ENCODE measurements around the gene CD200.

Gene CD200

GRCh38 chr3:112327371-112327951, 5.5 kb upstream of the CD200 start:
- in situ Hi-C loops (cut with MboI; ENCODE audit: low sequenced_read_pairs): loop anchor here (10.0 kb wide), 1 partner anchor 197 kb away; no protein-coding TSS in a partner anchor

GRCh38 chr3:112331851-112332250, 1.1 kb upstream of the CD200 start:
- in situ Hi-C loops (cut with MboI; ENCODE audit: low sequenced_read_pairs): no loop called here

- in situ Hi-C loops (cut with MboI; ENCODE audit: low sequenced_read_pairs): no loop called here
Measured at GRCh38 chr3:112333381-112334317, 693 bp downstream of the CD200 start.

- in situ Hi-C loops (cut with MboI; ENCODE audit: low sequenced_read_pairs): no loop called here
Measured at GRCh38 chr3:112334691-112335433, 1.9 kb downstream of the CD200 start.

GRCh38 chr3:112335434-112335781, 2.5 kb downstream of the CD200 start:
- in situ Hi-C loops (cut with MboI; ENCODE audit: low sequenced_read_pairs): no loop called here

- in situ Hi-C loops (cut with MboI; ENCODE audit: low sequenced_read_pairs): no loop called here
Measured at GRCh38 chr3:112338021-112338726, 5.2 kb downstream of the CD200 start.

- in situ Hi-C loops (cut with MboI; ENCODE audit: low sequenced_read_pairs): no loop called here
Measured at GRCh38 chr3:112338727-112339056, 5.7 kb downstream of the CD200 start.

- in situ Hi-C loops (cut with MboI; ENCODE audit: low sequenced_read_pairs): no loop called here
Measured at GRCh38 chr3:112339134-112339533, 6.2 kb downstream of the CD200 start.

- in situ Hi-C loops (cut with MboI; ENCODE audit: low sequenced_read_pairs): no loop called here
Measured at GRCh38 chr3:112339609-112340008, 6.7 kb downstream of the CD200 start.

- in situ Hi-C loops (cut with MboI; ENCODE audit: low sequenced_read_pairs): no loop called here
Measured at GRCh38 chr3:112341386-112341785, 8.4 kb downstream of the CD200 start.

- in situ Hi-C loops (cut with MboI; ENCODE audit: low sequenced_read_pairs): no loop called here
Measured at GRCh38 chr3:112345681-112346080, 12.7 kb downstream of the CD200 start.

GRCh38 chr3:112346491-112347122, 13.7 kb downstream of the CD200 start:
- in situ Hi-C loops (cut with MboI; ENCODE audit: low sequenced_read_pairs): no loop called here

GRCh38 chr3:112348943-112349342, 16.0 kb downstream of the CD200 start:
- in situ Hi-C loops (cut with MboI; ENCODE audit: low sequenced_read_pairs): no loop called here

- in situ Hi-C loops (cut with MboI; ENCODE audit: low sequenced_read_pairs): no loop called here
Measured at GRCh38 chr3:112349557-112349956, 16.6 kb downstream of the CD200 start.

- in situ Hi-C loops (cut with MboI; ENCODE audit: low sequenced_read_pairs): no loop called here
Measured at GRCh38 chr3:112350018-112350810, 17.3 kb downstream of the CD200 start.

- in situ Hi-C loops (cut with MboI; ENCODE audit: low sequenced_read_pairs): no loop called here
Measured at GRCh38 chr3:112351036-112351435, 18.1 kb downstream of the CD200 start.

GRCh38 chr3:112351823-112352222, 18.9 kb downstream of the CD200 start:
- in situ Hi-C loops (cut with MboI; ENCODE audit: low sequenced_read_pairs): no loop called here

GRCh38 chr3:112352720-112353119, 19.8 kb downstream of the CD200 start:
- in situ Hi-C loops (cut with MboI; ENCODE audit: low sequenced_read_pairs): no loop called here

- in situ Hi-C loops (cut with MboI; ENCODE audit: low sequenced_read_pairs): no loop called here
Measured at GRCh38 chr3:112353365-112353764, 20.4 kb downstream of the CD200 start.
